ENCODE data around the gene FAAP20. TPM values are rescaled to one million over a fixed set of nuclear protein-coding genes. Genes with fewer than 3 reads are reported as not detected.

Gene FAAP20
- total RNA-seq, 2 donors from 2014 or later = 18.5 to 24.3 TPM

DNA sequence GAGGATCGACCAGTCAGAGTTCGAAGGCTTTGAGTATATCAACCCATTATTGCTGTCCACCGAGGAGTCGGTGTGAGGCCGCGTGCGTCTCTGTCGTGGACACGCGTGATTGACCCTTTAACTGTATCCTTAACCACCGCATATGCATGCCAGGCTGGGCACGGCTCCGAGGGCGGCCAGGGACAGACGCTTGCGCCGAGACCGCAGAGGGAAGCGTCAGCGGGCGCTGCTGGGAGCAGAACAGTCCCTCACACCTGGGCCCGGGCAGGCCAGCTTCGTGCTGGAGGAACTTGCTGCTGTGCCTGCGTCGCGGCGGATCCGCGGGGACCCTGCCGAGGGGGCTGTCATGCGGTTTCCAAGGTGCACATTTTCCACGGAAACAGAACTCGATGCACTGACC lies 9.6 kb downstream of the FAAP20 start:
- TF ChIP-seq, protein P1, sequence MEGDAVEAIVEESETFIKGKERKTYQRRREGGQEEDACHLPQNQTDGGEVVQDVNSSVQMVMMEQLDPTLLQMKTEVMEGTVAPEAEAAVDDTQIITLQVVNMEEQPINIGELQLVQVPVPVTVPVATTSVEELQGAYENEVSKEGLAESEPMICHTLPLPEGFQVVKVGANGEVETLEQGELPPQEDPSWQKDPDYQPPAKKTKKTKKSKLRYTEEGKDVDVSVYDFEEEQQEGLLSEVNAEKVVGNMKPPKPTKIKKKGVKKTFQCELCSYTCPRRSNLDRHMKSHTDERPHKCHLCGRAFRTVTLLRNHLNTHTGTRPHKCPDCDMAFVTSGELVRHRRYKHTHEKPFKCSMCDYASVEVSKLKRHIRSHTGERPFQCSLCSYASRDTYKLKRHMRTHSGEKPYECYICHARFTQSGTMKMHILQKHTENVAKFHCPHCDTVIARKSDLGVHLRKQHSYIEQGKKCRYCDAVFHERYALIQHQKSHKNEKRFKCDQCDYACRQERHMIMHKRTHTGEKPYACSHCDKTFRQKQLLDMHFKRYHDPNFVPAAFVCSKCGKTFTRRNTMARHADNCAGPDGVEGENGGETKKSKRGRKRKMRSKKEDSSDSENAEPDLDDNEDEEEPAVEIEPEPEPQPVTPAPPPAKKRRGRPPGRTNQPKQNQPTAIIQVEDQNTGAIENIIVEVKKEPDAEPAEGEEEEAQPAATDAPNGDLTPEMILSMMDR (IDR thresholded peaks at IDR 0.05) = no peak
- H3K36me3 ChIP-seq = no peaks in the 10 kb centered on the region
- DNase-seq (ENCODE audit: low spot score) = no peak

DNA sequence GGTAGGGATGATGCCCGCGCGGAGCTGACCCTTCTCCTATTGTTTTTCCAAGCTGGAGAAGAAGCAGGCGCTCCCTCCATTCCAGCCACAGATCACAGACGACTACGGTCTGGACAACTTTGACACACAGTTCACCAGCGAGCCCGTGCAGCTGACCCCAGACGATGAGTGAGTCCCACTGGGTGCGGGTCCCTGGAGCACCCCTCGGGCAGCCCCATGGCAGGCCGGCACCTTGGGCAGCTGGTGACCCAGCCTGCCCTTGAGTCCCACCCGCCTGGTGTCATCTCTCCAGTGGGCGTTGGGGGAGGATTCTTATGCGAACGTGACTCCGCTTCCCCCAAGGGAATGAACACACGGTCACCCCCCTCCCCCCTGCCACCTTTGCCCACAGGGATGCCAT lies 10.0 kb downstream of the FAAP20 start:
- H3K27me3 ChIP-seq = no peaks in the 10 kb centered on the region
- H3K4me3 ChIP-seq = no peak overlapping the region
- H3K9me3 ChIP-seq = no peaks in the 10 kb centered on the region
- no peaks in the 10 kb centered on the region for H3K36me3 ChIP-seq
- no peak for DNase-seq (ENCODE audit: low spot score)
- TF ChIP-seq, protein P1 (IDR thresholded peaks at IDR 0.05) = no peak
- peaks cover 0 to 5% of the 10 kb centered on the region in 2 donors for H3K4me1 ChIP-seq
- H3K27ac ChIP-seq = no peak overlapping the region

More for the DNA sequence above, 9.6 kb downstream of the FAAP20 start:
- no peak overlapping the region for H3K27ac ChIP-seq
- H3K4me3 ChIP-seq = no peak overlapping the region
- no peaks in the 10 kb centered on the region for H3K27me3 ChIP-seq
- peaks cover 0 to 7% of the 10 kb centered on the region in 2 donors for H3K4me1 ChIP-seq
- no peaks in the 10 kb centered on the region for H3K9me3 ChIP-seq

DNA sequence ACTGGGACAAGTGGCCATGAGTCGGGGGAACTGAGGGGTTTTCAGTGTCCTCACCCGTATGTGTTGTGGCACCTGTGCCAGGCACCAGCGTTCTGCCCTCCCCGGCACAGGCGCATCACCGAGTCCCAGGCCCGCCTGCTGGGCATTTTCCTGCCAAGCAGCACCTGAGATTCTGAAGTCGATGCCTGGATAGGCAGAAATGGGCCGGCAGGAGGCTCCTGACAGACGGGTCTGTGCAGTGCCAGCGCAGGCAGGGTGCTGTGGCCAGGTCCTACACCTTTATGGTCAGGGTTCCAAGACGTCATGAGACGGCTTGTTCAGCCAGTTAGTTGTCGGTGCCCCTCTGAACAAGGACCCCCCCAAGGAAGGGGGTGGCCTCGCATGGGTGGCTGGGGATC lies 10.6 kb downstream of the FAAP20 start:
- no peak overlapping the region for H3K4me3 ChIP-seq

DNA sequence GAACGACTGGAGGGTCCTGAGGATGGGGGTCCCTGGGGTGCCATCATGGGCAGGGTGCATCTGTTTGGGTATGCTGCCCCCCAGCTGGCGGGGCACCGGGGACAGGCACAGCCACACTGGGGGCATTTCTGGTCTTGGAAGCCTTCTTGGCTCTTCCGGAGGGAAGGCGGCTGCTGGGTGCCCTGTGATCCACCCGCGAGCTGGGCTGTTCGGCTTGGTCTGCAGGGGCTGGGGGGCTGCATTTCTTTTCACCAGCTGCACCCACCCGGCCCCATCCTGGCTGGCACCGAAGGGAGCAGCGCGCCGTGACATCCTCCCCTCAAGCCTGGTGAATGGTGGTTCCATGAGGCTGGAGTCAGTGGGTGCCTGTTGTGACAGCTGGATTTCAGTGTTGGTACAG lies 12.2 kb downstream of the FAAP20 start:
- no peaks in the 10 kb centered on the region for H3K9me3 ChIP-seq
- H3K27me3 ChIP-seq = no peaks in the 10 kb centered on the region
- H3K4me3 ChIP-seq = no peak overlapping the region
- no peaks in the 10 kb centered on the region for H3K36me3 ChIP-seq
- TF ChIP-seq, protein P1 (IDR thresholded peaks at IDR 0.05) = no peak
- no peak overlapping the region for H3K27ac ChIP-seq
- no peaks in the 10 kb centered on the region for H3K4me1 ChIP-seq
- no peak for DNase-seq (ENCODE audit: low spot score)

More for the DNA sequence above, 10.6 kb downstream of the FAAP20 start:
- Histone ChIP-seq H3K4me1 (peaks cover 0 to under 1% of the 10 kb centered on the region in 2 donors), H3K36me3 (no peaks in the 10 kb centered on the region), H3K27ac (no peak overlapping the region), H3K27me3 (no peaks in the 10 kb centered on the region), H3K9me3 (no peaks in the 10 kb centered on the region)
- DNase-seq (ENCODE audit: low spot score) = no peak
- TF ChIP-seq, protein P1 (IDR thresholded peaks at IDR 0.05) = no peak

DNA sequence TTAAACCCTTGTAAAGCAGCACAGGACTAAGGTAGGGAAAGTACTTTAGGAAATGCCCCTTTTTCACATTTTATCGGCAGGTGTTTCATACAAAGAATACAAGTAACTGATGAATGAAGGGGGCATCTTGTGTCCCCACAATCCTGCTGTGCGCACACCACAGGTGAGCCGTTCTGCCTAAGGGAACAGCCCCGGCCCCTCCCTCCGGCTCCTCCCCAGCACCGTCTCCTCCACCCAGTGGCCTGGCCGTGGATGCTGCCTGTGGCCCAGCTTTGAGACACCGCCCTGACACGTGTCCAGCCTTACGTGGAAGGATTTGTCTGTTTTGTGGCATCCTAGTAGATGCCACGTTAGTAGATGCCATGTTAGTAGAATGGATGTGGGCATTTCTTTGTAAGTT lies 12.8 kb downstream of the FAAP20 start:
- Histone ChIP-seq H3K27me3 (no peaks in the 10 kb centered on the region), H3K4me1 (no peaks in the 10 kb centered on the region), H3K9me3 (no peaks in the 10 kb centered on the region), H3K36me3 (no peaks in the 10 kb centered on the region), H3K4me3 (no peak overlapping the region), H3K27ac (no peak overlapping the region)
- no peak for DNase-seq (ENCODE audit: low spot score)
- TF ChIP-seq, protein P1 (IDR thresholded peaks at IDR 0.05) = no peak

DNA sequence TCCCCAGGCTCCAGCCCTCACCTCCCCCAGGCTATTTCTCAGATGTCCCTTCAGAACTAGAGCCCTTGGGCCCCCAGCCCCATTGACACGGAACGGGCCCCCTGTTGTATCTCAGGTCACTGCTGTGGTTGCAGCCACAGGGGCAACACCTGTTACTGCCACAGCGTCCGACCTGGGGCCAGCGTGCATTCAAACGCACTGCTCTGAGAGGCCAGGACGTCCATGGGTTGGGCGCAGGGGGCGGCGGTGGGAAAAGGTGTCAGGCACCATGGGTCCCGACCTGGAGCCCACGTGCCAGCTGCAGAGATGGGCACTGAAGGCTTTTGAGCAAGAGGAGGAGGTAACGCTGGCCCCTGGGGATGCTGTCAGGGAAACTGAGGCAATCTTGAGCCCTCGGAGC lies 13.3 kb downstream of the FAAP20 start:
- Histone ChIP-seq H3K4me3 (no peak overlapping the region), H3K27ac (no peak overlapping the region), H3K36me3 (no peaks in the 10 kb centered on the region), H3K27me3 (no peaks in the 10 kb centered on the region), H3K9me3 (no peaks in the 10 kb centered on the region), H3K4me1 (no peaks in the 10 kb centered on the region)
- no peak for DNase-seq (ENCODE audit: low spot score)
- TF ChIP-seq, protein P1 (IDR thresholded peaks at IDR 0.05) = no peak

All from right atrium auricular region (tissue), 2 donors.